Osteoblast (primary cell): ENCODE data around the gene ZCCHC24. TPM values are rescaled to one million over a fixed set of nuclear protein-coding genes. Genes with fewer than 3 reads are reported as not detected.

Experiments
- DNase-seq: peaks from one replicate; pipeline ENCODE4 v3.0.0; 2011; ENCODE audit warnings: low spot score, mixed read lengths; ENCODE audit not compliant: insufficient read length; ENCODE audit errors: missing footprints
- H2AFZ ChIP-seq: 2 replicates; pipeline ENCODE4 v1.6.0; 2011; ENCODE audit warnings: mild to moderate bottlenecking, low read length
- H3K27ac ChIP-seq: 2 replicates; pipeline ENCODE4 v1.5.1; 2011; ENCODE audit warnings: mild to moderate bottlenecking, low read depth, low read length, moderate library complexity
- H3K27me3 ChIP-seq: 2 replicates; pipeline ENCODE4 v1.6.0; 2012; ENCODE audit warnings: mild to moderate bottlenecking, control low read depth, inconsistent platforms, low read length, moderate library complexity; ENCODE audit not compliant: insufficient read depth
- H3K36me3 ChIP-seq: 2 replicates; pipeline ENCODE4 v1.5.1; 2011; ENCODE audit warnings: mild to moderate bottlenecking, low read length, control low read depth, moderate library complexity; ENCODE audit not compliant: insufficient read depth
- H3K4me1 ChIP-seq: 2 replicates; pipeline ENCODE4 v1.5.1; 2011; ENCODE audit warnings: mild to moderate bottlenecking, low read length, control low read depth, moderate library complexity; ENCODE audit not compliant: insufficient read depth
- H3K4me2 ChIP-seq: 2 replicates; pipeline ENCODE4 v1.6.0; 2011; ENCODE audit warnings: mild to moderate bottlenecking, low read length; ENCODE audit not compliant: insufficient read depth
- H3K4me3 ChIP-seq: fragments of 200-600 bp; sonication (generic); 3 replicates; pipeline ENCODE4 v1.5.1; 2012; ENCODE audit warnings: mild to moderate bottlenecking, low read length, inconsistent platforms; ENCODE audit not compliant: insufficient read depth
- H3K79me2 ChIP-seq: 2 replicates; pipeline ENCODE4 v1.6.0; 2012; ENCODE audit warnings: mild to moderate bottlenecking, low read length, control low read depth, inconsistent platforms; ENCODE audit not compliant: insufficient read depth
- H3K9me3 ChIP-seq: 2 replicates; pipeline ENCODE4 v1.5.1; 2011; ENCODE audit warnings: low read depth, low read length, control low read depth
- H4K20me1 ChIP-seq: 2 replicates; pipeline ENCODE4 v1.6.0; 2012; ENCODE audit warnings: mild to moderate bottlenecking, low read length, control low read depth; ENCODE audit not compliant: insufficient read depth
- CTCF ChIP-seq: IDR thresholded peaks from 2 replicates; pipeline ENCODE4 v1.5.1; 2011; ENCODE audit warnings: mild to moderate bottlenecking, low read depth, low read length, moderate library complexity; ENCODE audit errors: extremely low read depth
- total RNA-seq: library from RNA; depleted of rRNA; stranded (reverse); fragments of >200 nt; gene quantifications from 2 replicates; pipeline ENCODE4 v1.2.3, GENCODE V29; 2012

ZCCHC24 gene
- total RNA-seq, 1 donor, result 48.5 TPM

DNA sequence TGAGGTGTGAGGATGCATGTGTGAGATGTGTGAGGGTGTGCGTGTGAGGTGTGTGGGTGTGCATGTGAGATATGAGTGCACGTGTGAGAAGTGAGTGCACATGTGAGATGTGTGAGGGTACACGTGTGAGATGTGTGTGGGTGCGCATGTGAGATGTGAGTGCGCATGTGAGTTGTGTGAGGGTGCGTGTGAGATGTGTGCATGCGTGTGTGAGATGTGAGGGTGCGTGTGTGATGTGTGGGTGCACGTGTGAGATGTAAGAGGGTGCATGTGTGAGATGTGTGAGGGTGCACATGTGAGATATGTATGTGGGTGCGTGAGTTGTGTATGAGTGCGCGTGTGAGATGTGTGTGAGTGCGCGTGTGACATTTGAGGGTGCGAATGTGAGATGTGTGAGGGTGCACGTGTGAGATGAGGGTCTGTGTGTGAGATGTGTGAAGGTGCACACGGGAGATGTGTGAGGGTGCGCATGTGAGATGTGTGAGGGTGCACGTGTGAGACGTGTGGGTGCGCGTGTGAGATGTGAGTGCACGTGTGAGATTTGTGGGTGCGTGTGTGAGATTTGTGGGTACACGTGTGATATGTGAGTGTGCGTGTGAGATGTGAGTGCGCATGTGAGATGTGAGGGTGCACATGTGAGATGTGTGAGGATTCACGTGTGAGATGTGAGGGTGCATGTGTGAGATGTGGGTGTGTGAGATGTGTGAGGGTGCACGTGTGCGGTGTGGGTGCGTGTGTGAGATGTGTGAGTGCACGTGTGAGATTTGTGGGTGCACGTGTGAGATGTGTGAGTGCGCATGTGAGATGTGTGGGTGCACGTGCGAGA lies 67.7 kb downstream of the ZCCHC24 start:
- no peaks in the 10 kb centered on the region for H4K20me1 ChIP-seq
- no peak overlapping the region for H3K4me3 ChIP-seq
- H3K27ac ChIP-seq, result no peak overlapping the region
- H3K4me1 ChIP-seq, result peaks cover 60% of the 10 kb centered on the region
- TF ChIP-seq CTCF, result no peak
- no peak overlapping the region for H3K4me2 ChIP-seq
- no peaks in the 10 kb centered on the region for H3K9me3 ChIP-seq
- H3K27me3 ChIP-seq, result no peaks in the 10 kb centered on the region
- no peaks in the 10 kb centered on the region for H3K36me3 ChIP-seq
- DNase-seq, result no peak
- H2AFZ ChIP-seq, result no peak overlapping the region
- no peaks in the 10 kb centered on the region for H3K79me2 ChIP-seq

GRCh38 chr10:79376751-79377556 lies 68.5 kb downstream of the ZCCHC24 start:
- Histone ChIP-seq H3K4me2 (no peak overlapping the region), H3K27me3 (no peaks in the 10 kb centered on the region), H3K36me3 (no peaks in the 10 kb centered on the region), H3K9me3 (no peaks in the 10 kb centered on the region), H4K20me1 (no peaks in the 10 kb centered on the region), H3K79me2 (no peaks in the 10 kb centered on the region), H3K4me3 (no peak overlapping the region), H2AFZ (no peak overlapping the region), H3K4me1 (peaks cover 53% of the 10 kb centered on the region), H3K27ac (no peak overlapping the region)
- no peak for TF ChIP-seq CTCF
- DNase-seq, result no peak

GRCh38 chr10:79376078-79376628 lies 69.3 kb downstream of the ZCCHC24 start:
- H3K79me2 ChIP-seq, result no peaks in the 10 kb centered on the region
- no peak overlapping the region for H3K27ac ChIP-seq
- no peak overlapping the region for H2AFZ ChIP-seq
- no peaks in the 10 kb centered on the region for H3K36me3 ChIP-seq
- no peak overlapping the region for H3K4me2 ChIP-seq
- H3K9me3 ChIP-seq, result no peaks in the 10 kb centered on the region
- DNase-seq, result no peak
- no peak overlapping the region for H3K4me3 ChIP-seq
- H3K4me1 ChIP-seq, result peaks cover 45% of the 10 kb centered on the region
- H4K20me1 ChIP-seq, result no peaks in the 10 kb centered on the region
- TF ChIP-seq CTCF, result no peak
- no peaks in the 10 kb centered on the region for H3K27me3 ChIP-seq
